Measurements from ENCODE around the gene PRTG. TPM values are rescaled to one million over a fixed set of nuclear protein-coding genes. Genes with fewer than 3 reads are reported as not detected.

The PRTG gene
- total and polyA plus RNA-seq, 9 of the 15 experiments (the other 6 are each of a cell fraction or from before 2014, with no cell fraction given) = under 0.01 to 0.14 (median 0.06) TPM; not detected in 1

- Histone ChIP-seq H3K79me2 (ENCODE audit: control insufficient read depth, insufficient read depth, low read length) (no peaks in the 10 kb centered on the region), H3K9me3 (replicated peaks; ENCODE audit: control insufficient read depth, insufficient read depth, low read depth, low read length) (no peaks in the 10 kb centered on the region), H3K9me1 (ENCODE audit: control insufficient read depth, insufficient read depth, low read length) (no peaks in the 10 kb centered on the region), H3K4me2 (ENCODE audit: insufficient read depth, low read length) (no peak overlapping the region), H3K27ac (ENCODE audit: extremely low read depth, low read depth, low read length) (no peak overlapping the region), H4K20me1 (replicated peaks; ENCODE audit: control insufficient read depth, insufficient read depth, low read length) (no peaks in the 10 kb centered on the region), H3K9ac (ENCODE audit: insufficient read depth in 1 of 2, low read depth in 2 of 2, low read length in 2 of 2) (no peak overlapping the region), H3K27me3 (ENCODE audit: control insufficient read depth in 2 of 2, insufficient read depth in 2 of 2, low read length in 2 of 2) (no peaks in the 10 kb centered on the region), H3K4me3 (no peak overlapping the region), H3K36me3 (ENCODE audit: control insufficient read depth, insufficient read depth, low read length) (no peaks in the 10 kb centered on the region), H3K4me1 (replicated peaks in 1 of 2; ENCODE audit: control insufficient read depth in 2 of 2, insufficient read depth in 2 of 2, low read length in 2 of 2) (no peaks in the 10 kb centered on the region), H2AFZ (ENCODE audit: low read depth, low read length) (no peak overlapping the region)
- intact Hi-C loops (cut with micrococcal nuclease) = no loop called here
- WGBS (ENCODE audit: insufficient coverage, low coverage, missing lambda C conversion rate) = 15% methylated on average over 2 of the region's 3 CpGs
- FAIRE-seq (no peak), DNase-seq (ENCODE audit: extremely low read depth in 1 of 4, low spot score in 3 of 4) (no peak), ATAC-seq (no peak)
- in situ Hi-C loops (cut with MboI) = no loop called here
- ChIA-PET POLR2A (no interaction called here), CTCF (ENCODE audit: low intra/inter-chr PET ratio) (no interaction called here)
- no TSS peak for BruUV-seq (replicated peaks)
- TF ChIP-seq HNRNPUL1 (IDR thresholded peaks at IDR 0.05; ENCODE audit: low read length) = no peak
- TF ChIP-seq HDAC2 (IDR thresholded peaks at IDR 0.05) = no peak
- TF ChIP-seq MAFG (tag; conservative IDR thresholded peaks at IDR 0.05) = no peak
- TF ChIP-seq ZNF699 (CRISPR knock-in tag; IDR thresholded peaks at IDR 0.05; ENCODE audit: insufficient replicate concordance) = no peak
- TF ChIP-seq KAT2B (IDR thresholded peaks at IDR 0.05; ENCODE audit: low read depth, low read length) = no peak
- TF ChIP-seq, protein P1, sequence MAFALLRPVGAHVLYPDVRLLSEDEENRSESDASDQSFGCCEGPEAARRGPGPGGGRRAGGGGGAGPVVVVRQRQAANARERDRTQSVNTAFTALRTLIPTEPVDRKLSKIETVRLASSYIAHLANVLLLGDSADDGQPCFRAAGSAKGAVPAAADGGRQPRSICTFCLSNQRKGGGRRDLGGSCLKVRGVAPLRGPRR (CRISPR knock-in tag; IDR thresholded peaks at IDR 0.05) = no peak
These were observed 180.4 kb downstream of the PRTG start for GRCh38 chr15:55562601-55563000.

Small RNA genes within 50 kb of the gene (small RNA-seq; reads per million reads assigned to genes)
- gene AC009997.1 = not detected

Other genes with a start within 250 kb of the PRTG start
- gene DNAAF4, start 234.9 kb downstream of the PRTG start, total RNA-seq (2014; rRNA removed) = 0.29 and 0.32 TPM in 2 replicates
- 0.38 and 0.40 TPM in 2 replicates for gene DNAAF4, start 234.9 kb downstream of the PRTG start, total RNA-seq (2014; rRNA removed; fragmentation: Illumina TruSeq; extraction: Trizol)
- gene DNAAF4, start 234.9 kb downstream of the PRTG start, total RNA-seq (2015; rRNA removed; fragmentation: Illumina TruSeq; extraction: Trizol) = 0.54 and 0.75 TPM in 2 replicates
- gene DNAAF4, start 234.9 kb downstream of the PRTG start, total RNA-seq (2021) = 0.18 TPM in 1 of 2 replicates, not detected in the other
- 0.10 and 0.24 TPM in 2 replicates for gene DNAAF4, start 234.9 kb downstream of the PRTG start, polyA plus RNA-seq (2011; rRNA removed)
- 0.18 and 0.36 TPM in 2 replicates for gene DNAAF4, start 234.9 kb downstream of the PRTG start, polyA plus RNA-seq (2014; fragmentation: Illumina TruSeq; extraction: Trizol)
- 1 to 10 TPM in 1 of 2 experiments, under 1 TPM in 1; 0.89 to 1.4 TPM for gene DNAAF4, start 234.9 kb downstream of the PRTG start, polyA plus RNA-seq (2014; fragmentation: Nextera tagmentation; extraction: Ambion mirVana)
- 2.0 TPM in 2 replicates for gene DNAAF4, start 234.9 kb downstream of the PRTG start, polyA plus RNA-seq (2014; rRNA removed)
- not detected in 2 replicates for gene PYGO1, start 154.8 kb downstream of the PRTG start, total RNA-seq (2014; rRNA removed)
- 0.04 TPM in 1 of 2 replicates, not detected in the other for gene PYGO1, start 154.8 kb downstream of the PRTG start, total RNA-seq (2014; rRNA removed; fragmentation: Illumina TruSeq; extraction: Trizol)
- not detected in 2 replicates for gene PYGO1, start 154.8 kb downstream of the PRTG start, total RNA-seq (2015; rRNA removed; fragmentation: Illumina TruSeq; extraction: Trizol)
- gene PYGO1, start 154.8 kb downstream of the PRTG start, total RNA-seq (2021) = 0.07 TPM in 1 of 2 replicates, not detected in the other
- 0.04 TPM in 1 of 2 replicates, not detected in the other for gene PYGO1, start 154.8 kb downstream of the PRTG start, polyA plus RNA-seq (2011; rRNA removed)
- not detected in 2 replicates for gene PYGO1, start 154.8 kb downstream of the PRTG start, polyA plus RNA-seq (2014; fragmentation: Illumina TruSeq; extraction: Trizol)
- under 1 TPM in 1 of 2 experiments, not detected in 1; under 0.01 TPM for gene PYGO1, start 154.8 kb downstream of the PRTG start, polyA plus RNA-seq (2014; fragmentation: Nextera tagmentation; extraction: Ambion mirVana)
- gene PYGO1, start 154.8 kb downstream of the PRTG start, polyA plus RNA-seq (2014; rRNA removed) = 0.01 TPM in 1 of 2 replicates, not detected in the other

Data from K562 (cell line).